Measurements from ENCODE around the gene UHMK1. TPM values are rescaled to one million over a fixed set of nuclear protein-coding genes. Genes with fewer than 3 reads are reported as not detected.
A peak's percentile ranks its signal among the peaks of the same experiment; 100 is the strongest.
"Not testable (repeated sequence)": the region's sequence is repeated elsewhere in the genome, so short reads cannot be mapped to it uniquely, and the experiment has no call there.

UHMK1 gene, protein sequence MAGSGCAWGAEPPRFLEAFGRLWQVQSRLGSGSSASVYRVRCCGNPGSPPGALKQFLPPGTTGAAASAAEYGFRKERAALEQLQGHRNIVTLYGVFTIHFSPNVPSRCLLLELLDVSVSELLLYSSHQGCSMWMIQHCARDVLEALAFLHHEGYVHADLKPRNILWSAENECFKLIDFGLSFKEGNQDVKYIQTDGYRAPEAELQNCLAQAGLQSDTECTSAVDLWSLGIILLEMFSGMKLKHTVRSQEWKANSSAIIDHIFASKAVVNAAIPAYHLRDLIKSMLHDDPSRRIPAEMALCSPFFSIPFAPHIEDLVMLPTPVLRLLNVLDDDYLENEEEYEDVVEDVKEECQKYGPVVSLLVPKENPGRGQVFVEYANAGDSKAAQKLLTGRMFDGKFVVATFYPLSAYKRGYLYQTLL
- total RNA-seq = 65.9 and 105 TPM in 2 replicates
- 21.2 TPM for polyA plus RNA-seq (2012)

DNA sequence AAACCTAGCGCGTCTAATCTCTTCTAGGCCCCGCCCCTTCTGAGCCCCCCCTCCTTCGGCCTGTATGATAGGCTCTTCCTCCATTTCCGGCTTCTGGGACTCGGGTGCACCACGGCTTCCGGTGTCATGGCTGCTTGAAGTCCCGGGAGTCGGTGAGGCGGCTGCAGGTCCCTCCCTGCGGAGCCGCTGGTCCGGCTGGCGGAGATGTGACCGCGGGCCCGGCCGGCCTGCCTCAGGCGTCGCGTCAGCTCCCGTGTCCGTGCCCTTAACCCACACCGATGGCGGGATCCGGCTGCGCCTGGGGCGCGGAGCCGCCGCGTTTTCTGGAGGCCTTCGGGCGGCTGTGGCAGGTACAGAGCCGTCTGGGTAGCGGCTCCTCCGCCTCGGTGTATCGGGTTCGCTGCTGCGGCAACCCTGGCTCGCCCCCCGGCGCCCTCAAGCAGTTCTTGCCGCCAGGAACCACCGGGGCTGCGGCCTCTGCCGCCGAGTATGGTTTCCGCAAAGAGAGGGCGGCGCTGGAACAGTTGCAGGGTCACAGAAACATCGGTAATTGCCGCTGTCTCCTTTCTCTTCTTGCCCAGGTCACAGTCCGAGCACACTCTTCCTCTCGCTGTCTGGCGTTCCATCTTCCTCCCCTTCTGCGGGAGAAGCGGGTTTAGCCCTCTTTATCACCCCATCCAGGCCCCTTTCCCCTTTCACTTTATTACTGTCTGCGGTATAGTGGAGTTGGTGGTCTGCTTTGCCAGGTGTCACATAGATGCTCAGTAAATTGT lies at the start of gene UHMK1:
TSS of gene UHMK1 (plus strand) at position 96 of the 773 bp plus-strand sequence. CDS start at position 279, 183 bp downstream.
- DNase-seq (ENCODE audit: low read depth) = peak; percentile 95

DNA sequence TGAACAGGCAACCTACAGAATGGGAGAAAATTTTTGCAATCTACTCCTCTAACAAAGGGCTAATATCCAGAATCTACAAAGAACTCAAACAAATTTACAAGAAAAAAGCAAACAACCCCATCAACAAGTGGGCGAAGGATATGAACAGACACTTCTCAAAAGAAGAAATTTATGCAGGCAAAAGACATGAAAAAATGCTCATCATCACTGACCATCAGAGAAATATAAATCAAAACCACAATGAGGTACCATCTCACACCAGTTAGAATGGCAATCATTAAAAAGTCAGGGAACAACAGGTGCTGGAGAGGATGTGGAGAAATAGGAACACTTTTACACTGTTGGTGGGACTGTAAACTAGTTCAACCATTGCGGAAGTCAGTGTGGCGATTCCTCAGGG lies 43.3 kb upstream of the UHMK1 start:
- DNase-seq (ENCODE audit: low read depth) = not testable (repeated sequence)

DNA sequence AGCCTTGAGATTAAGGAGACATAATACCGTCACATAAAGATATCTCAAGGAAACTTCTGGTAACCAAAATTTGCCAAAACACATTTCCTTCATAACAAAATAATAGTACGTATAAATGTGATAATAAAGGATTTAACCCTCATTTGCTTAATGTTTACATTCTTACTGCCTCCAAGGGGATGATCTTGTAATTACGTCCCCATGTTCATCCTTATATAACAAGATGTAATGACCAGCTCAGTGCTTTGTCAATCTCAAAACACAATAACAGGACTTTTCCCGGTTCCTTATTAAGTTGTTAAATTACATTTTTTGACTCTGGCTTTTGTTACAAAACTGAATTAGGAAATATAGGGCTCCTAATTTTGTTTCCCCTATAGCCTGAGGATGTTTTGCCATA lies 41.3 kb upstream of the UHMK1 start:
- no peak for DNase-seq (ENCODE audit: low read depth)

DNA sequence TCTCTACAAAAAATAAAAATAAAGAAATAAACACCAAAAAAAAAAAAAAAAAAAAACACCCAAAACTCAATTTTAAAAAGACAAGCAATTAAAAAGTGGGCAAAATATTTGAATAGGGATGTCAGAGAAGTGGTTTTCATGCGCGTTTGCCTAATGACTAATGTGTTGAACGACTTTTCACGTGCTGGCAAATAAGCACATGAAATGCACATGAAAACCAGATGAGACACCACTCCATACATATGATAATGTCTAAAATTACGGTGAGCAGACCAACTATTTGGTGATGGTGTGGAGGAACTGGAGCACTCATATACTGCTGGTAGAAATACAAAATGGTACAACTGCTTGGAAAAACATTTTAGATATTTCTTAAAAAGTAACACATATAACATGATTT lies 39.4 kb upstream of the UHMK1 start:
- DNase-seq (ENCODE audit: low read depth) = no peak

DNA sequence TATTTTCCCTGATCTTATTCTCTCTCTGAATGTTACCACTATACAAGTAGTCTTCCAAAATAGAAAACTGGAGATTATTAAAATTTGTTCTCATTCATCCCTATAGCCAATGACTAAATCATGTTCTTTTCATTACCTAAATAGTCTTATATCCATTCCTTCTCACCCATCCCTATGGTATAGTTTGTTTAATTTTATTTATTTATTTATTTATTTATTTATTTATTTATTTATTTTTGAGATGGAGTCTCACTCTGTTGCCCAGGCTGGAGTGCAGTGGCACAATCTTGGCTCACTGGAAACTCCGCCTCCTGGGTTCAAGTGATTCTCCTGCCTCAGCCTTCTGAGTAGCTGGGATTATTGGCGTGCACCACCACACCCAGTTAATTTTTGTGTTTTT lies 35.2 kb upstream of the UHMK1 start:
- not testable (repeated sequence) for DNase-seq (ENCODE audit: low read depth)

DNA sequence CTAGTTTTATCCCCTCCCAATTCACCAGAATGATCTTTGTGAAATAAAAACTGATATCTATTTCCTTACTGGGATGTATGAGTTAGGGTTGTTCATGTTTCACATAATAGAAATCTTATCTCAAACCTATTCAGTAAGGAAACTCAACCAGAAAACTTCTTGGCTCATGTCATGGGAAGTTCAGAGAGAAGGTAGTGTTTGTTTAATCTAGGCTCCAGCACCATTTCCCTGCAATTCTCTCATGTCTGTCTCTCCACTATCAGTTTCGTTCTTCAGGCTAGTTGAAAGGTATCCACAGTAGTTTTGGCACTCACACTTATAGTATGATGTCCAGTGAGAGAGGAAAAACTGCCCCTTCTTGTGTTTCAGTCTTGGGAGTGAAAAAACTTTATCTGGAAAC lies 34.6 kb upstream of the UHMK1 start:
- DNase-seq (ENCODE audit: low read depth) = no peak

DNA sequence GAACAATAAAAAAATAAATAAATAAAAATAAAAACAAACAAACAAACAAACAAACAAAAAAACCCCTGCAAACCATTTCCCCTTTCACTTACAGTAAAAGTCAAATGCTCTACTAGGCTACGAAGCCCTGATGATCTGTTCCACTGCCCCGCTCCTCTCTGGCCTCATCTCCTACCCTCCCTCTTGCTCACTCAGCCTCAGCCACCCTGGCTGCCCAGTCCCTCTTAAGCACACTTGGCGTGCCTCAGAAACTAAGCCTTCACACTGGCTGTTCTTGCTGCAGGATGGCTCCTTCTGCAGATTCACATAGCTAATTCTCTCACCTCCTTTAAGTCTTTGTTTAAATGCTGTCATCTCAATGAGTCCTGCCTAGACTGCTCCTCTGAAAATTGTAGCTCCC lies 30.8 kb upstream of the UHMK1 start:
- DNase-seq (ENCODE audit: low read depth) = no peak

DNA sequence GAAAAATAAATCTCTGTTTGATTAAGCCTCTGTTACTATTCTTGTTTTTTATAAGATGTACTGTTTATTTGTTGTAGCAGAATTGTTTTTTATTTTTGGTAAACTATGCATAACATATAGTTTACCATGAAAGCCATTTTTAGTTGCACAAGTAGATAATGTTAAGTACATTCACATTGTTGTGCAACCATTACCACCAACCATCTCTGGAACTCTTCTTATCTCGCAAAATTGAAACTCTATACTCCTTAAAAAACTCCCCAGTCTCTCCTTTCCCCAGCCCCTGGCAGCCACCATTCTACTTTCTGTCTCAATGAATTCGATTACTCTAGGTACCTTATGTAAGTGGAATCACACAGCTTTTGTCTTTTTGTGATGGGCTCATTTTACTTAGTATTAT lies 27.4 kb upstream of the UHMK1 start:
- no peak for DNase-seq (ENCODE audit: low read depth)

DNA sequence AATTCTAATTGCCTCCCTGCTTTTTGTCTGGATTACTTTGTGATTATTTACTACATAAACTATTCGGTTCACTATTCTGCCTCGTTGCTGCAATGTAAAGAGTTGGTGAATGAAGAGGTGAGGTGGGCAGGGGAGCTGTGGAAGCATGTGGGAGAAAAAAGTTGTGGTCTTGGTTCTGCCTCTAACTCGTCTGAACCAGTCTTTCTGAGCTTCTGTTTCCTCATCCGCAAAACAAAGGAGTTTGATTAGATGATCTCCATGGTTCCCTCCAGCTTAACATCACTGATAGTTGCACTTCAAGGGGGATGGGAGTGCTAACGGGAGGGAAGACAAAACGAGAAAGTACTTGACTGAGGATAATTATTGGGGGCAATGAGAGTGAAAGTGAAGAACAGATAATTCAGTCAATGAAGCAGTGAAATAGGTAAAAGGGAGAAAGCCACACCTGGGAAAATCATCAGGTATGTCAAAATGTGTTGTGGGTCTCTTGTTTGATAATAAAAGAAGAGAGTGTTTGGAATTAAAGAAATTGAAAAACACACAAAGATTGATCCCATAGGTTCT lies 26.2 kb upstream of the UHMK1 start:
- DNase-seq (ENCODE audit: low read depth) = no peak

DNA sequence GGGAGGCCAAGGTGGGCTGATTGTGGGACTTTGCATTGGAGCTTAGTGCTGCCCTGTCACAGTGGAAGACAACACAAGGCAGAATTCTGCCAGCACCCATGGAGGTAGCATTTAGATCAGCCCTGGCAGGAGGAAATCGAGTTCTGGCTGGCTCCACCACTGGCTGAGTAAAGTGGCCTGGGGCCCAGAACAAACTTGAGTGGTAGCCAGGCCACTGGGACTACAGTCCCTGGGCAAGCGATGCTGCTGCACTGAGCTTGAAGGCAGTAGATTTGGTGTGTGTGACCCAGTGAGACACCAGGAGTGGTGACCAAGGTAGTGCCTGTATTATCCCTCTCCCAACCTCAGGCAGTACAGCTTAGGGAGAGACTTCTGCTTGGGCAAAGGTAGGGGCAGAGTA lies 22.5 kb upstream of the UHMK1 start:
- no peak for DNase-seq (ENCODE audit: low read depth)

DNA sequence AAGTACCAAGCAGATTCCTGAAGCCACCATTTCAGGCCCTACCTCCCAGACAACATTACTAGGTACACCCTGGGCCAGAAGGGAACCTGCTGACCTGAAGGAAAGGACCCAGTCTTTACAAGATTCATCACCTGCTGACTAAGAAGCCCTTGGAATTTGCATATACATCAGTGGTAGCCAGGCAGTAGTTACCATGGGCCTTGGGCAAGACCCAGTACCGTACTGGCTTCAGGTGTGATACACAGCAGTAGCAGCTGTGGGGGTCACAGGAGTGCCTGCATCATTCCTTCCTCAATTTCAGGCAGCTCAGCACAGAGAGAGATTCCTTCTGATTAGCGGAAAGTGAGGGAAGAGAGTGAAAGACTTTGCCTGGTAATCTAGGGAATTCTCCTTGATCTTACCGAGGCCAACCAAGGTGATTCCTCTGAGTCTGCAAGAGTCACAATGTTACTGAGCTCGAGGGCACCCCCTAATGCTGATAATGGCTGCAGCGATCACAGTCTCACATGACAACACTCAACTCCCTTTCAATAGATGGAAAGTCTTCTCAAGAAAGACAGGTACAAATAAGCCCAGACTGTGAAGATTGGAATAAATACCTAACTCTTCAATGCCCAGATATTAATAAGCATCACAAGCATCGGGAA lies 22.0 kb upstream of the UHMK1 start:
- no peak for DNase-seq (ENCODE audit: low read depth)

DNA sequence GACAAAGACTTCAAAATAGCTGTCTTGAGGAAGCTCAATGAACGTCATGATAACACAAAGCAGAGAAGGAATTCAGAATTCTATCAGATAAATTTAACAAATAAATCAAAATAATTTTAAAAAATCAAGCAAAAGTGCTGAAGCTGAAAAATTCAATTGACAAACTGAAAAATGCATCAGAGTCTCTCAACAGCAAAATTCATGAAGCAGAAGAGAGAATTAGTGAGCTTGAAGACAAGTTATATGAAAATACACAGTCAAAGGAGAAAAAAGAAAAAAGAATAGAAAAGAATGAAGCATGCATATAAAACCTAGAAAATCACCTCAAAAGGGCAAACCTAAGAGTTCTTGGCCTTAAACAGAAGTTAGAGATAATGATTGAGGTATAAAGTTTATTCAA lies 21.0 kb upstream of the UHMK1 start:
- DNase-seq (ENCODE audit: low read depth) = no peak

DNA sequence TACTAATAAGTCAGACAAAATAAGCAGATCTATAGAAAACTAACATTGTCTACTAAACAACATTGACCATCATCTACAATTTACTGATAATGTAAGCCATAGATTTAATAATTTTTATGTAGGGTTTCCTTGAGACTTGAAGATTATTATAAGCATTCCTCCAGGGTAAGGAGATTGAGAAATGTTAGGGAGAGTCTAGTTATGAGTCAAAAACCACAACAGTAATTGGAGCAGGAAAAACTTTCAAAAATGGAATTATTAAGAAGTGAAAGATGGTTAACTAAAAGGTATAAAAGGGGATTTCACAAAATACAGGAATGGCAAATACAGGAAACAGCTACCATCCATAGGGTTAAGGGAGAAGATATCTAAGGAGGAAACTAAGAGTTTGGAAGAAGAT lies 12.4 kb upstream of the UHMK1 start:
- no peak for DNase-seq (ENCODE audit: low read depth)

DNA sequence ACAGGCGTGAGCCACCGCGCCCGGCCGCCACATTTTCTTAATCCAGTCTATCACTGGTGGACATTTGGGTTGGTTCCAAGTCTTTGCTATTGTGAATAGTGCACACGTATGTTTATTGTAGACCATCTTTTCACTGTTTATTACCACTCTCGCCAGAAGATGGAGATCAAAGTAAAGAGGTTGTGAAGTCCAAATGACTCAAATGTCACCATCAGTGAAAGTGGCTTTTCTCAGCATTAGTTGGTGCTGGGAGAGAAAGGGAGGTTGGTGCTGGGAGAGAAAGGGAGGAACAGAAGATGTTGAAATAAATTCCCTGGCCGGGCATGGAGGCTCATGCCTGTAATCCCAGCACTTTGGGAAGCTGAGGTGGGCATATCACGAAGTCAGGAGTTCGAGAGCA lies 10.4 kb upstream of the UHMK1 start:
- no peak for DNase-seq (ENCODE audit: low read depth)

DNA sequence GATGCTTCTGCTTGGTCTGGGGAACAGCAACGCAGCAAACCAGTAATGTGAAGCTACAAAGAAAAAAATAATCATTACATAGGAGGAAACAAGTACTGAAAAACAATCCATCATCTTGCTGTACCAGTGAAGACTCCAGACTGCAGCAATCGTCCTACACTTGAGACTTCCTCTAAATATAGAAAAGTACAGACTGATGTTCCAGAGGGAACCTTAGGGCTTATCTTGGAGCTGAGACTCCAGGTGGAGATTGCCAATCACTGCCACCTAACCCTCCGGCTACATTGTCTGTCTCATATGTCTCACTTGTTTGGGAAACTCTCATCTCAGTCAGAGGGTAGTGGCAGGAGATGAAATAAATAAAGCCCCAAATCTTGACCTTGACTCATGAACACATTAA lies 9.4 kb upstream of the UHMK1 start:
- DNase-seq (ENCODE audit: low read depth) = no peak

DNA sequence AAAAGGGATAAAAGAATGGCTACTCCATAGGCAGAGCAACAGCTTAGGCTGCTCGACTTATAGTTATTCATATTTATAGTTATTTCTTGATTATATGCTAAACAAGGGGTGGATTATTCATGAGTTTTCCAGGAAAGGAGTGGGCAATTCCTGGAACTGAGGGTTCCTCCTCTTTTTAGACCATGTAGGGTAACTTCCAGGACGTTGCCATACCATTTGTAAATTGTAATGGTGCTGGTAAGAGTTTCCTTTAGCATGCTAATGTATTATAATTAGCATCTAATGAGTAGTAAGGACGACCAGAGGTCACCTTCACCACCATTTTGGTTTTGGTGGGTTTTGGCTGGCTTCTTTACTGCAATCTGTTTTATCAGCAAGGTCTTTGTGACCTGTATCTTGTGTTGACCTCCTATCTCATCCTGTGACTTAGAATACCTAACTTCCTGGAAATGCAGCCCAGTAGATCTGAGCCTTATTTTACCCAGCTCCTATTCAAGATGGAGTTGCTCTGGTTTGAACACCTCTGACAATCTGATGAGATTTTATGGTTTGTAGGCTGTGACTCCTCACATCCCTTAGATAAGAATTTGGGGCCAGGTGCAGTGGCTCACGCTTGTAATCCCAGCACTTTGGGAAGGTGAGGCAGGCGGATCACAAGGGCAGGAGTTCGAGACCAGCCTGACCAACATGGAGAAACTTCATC lies 1.9 kb upstream of the UHMK1 start:
- not testable (repeated sequence) for DNase-seq (ENCODE audit: low read depth)

DNA sequence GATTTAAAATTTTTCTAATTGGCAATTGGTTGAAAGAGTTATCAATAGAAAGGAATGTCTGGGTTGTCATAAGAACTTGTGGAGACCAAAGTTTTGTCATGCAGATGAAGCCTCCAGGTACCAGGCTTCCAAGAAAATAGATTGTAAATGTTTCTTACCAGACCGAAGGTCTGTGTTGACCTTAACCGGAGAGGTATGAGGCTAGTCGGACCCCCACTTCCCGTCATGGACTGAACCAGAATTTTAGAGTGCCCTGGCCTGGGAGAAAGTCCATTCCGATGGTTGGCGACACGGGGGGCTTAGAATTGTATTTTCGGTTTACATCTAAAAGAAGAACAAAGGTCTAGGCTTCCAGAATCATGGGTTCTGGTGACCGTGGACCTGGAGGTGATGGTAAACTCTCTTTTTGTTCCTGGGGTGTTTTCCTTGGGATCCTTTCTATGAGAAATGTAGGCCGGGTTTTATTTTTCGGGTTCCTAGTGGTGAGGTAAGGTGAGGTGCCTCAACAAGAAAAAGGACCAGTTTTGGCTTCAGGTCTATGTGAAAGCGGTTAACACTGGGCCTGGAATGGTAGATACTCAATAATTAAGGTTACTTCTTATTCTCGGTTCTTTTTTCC lies 405 bp upstream of the UHMK1 start:
- DNase-seq (ENCODE audit: low read depth) = no peak

DNA sequence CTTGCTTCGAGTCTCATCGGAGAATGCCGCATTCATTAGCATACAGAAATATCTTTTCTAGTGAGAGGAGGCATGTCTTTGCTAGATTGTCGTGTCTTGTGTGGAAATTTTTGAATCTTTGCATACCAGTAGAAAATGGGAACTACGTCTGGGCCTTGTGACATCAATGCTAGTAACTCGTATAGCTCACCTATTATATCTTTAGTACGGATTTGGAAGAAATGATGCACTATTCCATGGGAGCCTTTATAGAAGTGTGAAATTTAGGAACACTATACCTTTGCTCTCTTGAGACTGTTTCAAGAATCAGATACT lies 835 bp downstream of the UHMK1 start:
- no peak for DNase-seq (ENCODE audit: low read depth)

DNA sequence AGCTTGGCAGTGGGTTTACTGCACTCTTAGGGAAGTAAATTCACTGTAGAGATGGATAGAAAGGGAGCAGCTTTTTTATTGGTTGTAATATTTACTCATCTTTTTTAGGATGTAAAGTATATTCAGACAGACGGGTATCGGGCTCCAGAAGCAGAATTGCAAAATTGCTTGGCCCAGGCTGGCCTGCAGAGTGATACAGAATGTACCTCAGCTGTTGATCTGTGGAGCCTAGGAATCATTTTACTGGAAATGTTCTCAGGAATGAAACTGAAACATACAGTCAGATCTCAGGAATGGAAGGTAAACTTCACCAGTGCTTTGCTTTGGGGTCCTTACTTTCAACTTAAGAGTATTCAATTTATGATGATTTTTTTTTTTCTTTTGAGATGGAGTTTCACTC lies 3.2 kb downstream of the UHMK1 start:
- no peak for DNase-seq (ENCODE audit: low read depth)

DNA sequence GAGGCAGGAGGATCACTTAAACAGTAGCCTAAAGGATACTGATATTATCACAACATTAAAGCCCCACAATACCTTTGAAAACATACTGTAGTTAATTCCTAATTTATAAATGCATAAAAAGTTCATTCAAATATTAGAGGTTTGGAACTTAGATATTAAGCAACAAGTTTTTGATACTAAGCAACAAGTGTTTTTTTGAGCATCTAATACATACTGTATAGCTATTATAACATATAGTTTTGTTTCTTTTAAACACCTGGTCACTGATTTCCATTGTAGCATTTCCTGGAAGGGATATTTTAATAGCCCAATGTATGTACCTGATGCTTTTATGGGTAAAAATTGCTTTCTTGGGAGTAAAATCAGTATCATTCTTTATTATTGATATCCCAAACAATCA lies 4.5 kb downstream of the UHMK1 start:
- DNase-seq (ENCODE audit: low read depth) = no peak

DNA sequence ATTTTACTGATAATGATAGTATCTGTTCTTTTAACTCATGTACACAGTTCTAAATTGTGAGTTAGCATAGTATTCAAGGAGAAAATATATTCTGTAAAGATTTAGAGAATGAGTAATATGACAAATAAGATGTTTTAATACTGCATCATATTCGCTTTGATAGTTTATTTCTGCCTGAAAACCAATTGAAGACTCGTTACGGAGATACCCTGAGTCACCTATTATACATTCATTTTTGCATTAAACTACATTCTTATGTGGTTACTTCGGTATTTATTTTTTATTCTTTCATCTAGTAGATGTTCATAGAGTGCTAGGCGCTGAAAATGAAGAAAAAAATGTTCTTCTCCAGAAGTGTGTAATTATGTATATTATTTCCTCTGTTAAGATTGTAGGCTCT lies 5.3 kb downstream of the UHMK1 start:
- no peak for DNase-seq (ENCODE audit: low read depth)

All from myocyte (in vitro differentiated cells).